Spinal cord (tissue), 10 donors: ENCODE data around the gene GLE1. TPM values are rescaled to one million over a fixed set of nuclear protein-coding genes. Genes with fewer than 3 reads are reported as not detected.

Source experiments
- DNase-seq, 6 donors: peaks; one replicate each; pipeline versions ENCODE4 v3.0.0 to v3.0.0-alpha.2; 2013 to 2015; ENCODE audit warnings: low spot score in 6 of 6, low read depth in 4 of 6
- H3K27ac ChIP-seq: one replicate; pipeline ENCODE4 v1.5.1; 2013; ENCODE audit warnings: low read depth, low read length, control low read depth
- H3K27me3 ChIP-seq: one replicate; pipeline ENCODE4 v1.6.1; 2013; ENCODE audit warnings: low read length; ENCODE audit not compliant: control insufficient read depth, insufficient read depth
- H3K36me3 ChIP-seq: one replicate; pipeline ENCODE4 v1.6.1; 2013; ENCODE audit warnings: low read length; ENCODE audit not compliant: control insufficient read depth, insufficient read depth
- H3K4me1 ChIP-seq: one replicate; pipeline ENCODE4 v1.6.1; 2013; ENCODE audit warnings: low read length; ENCODE audit not compliant: control insufficient read depth, insufficient read depth
- H3K4me3 ChIP-seq: one replicate; pipeline ENCODE4 v1.5.1; 2013; ENCODE audit warnings: low read depth, low read length, control low read depth
- H3K9me3 ChIP-seq: one replicate; pipeline ENCODE4 v1.6.1; 2013; ENCODE audit warnings: low read length; ENCODE audit not compliant: control insufficient read depth, insufficient read depth
- WGBS: methylation state at CpG from one replicate; pipeline ENCODE4 v1.1.5; 2013; ENCODE audit warnings: missing lambda C conversion rate; ENCODE audit not compliant: insufficient coverage; 5-methylcytosine and 5-hydroxymethylcytosine counted together
- long read RNA-seq, 4 donors: transcript quantifications; one replicate each; lab custom pipeline, GENCODE V29; 2026
- polyA plus RNA-seq, 2 donors: library from polyadenylated mRNA; unstranded; fragments of 120-200 nt; gene quantifications; one replicate each; pipeline ENCODE4 v1.2.1, GENCODE V29; 2013; ENCODE audit not compliant: insufficient read length in 2 of 2
- total RNA-seq, 2 donors: library from RNA; depleted of rRNA in 1 of 2; stranded (reverse); fragments of 120-200 nt in 1 of 2; fragments of >200 nt in 1 of 2; gene quantifications; one replicate each; pipeline versions ENCODE4 v1.2.3 to v1.2.4, GENCODE V29; 2013 to 2014
- donor health status: healthy.

GLE1 gene, protein sequence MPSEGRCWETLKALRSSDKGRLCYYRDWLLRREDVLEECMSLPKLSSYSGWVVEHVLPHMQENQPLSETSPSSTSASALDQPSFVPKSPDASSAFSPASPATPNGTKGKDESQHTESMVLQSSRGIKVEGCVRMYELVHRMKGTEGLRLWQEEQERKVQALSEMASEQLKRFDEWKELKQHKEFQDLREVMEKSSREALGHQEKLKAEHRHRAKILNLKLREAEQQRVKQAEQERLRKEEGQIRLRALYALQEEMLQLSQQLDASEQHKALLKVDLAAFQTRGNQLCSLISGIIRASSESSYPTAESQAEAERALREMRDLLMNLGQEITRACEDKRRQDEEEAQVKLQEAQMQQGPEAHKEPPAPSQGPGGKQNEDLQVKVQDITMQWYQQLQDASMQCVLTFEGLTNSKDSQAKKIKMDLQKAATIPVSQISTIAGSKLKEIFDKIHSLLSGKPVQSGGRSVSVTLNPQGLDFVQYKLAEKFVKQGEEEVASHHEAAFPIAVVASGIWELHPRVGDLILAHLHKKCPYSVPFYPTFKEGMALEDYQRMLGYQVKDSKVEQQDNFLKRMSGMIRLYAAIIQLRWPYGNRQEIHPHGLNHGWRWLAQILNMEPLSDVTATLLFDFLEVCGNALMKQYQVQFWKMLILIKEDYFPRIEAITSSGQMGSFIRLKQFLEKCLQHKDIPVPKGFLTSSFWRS
- total RNA-seq (10 to 100 TPM; 14.8 to 27.8 TPM), polyA plus RNA-seq (10 to 100 TPM; 20.8 to 21.1 TPM)
- long read RNA-seq, donor 1, partial matches to known transcripts = 0 of 1 reads
- long read RNA-seq, donor 1, other reads (novel, unspliced or antisense) = 0 of 1 reads
- long read RNA-seq, donor 2, partial matches to known transcripts = 0 of 1 reads
- long read RNA-seq, donor 2, other reads (novel, unspliced or antisense) = 0 of 1 reads
- long read RNA-seq, donor 3, partial matches to known transcripts = 0 of 1 reads
- long read RNA-seq, donor 3, other reads (novel, unspliced or antisense) = 0 of 1 reads
- long read RNA-seq, donor 4, partial matches to known transcripts = 10 of 10 reads
- long read RNA-seq, donor 4, other reads (novel, unspliced or antisense) = 0 of 10 reads

DNA sequence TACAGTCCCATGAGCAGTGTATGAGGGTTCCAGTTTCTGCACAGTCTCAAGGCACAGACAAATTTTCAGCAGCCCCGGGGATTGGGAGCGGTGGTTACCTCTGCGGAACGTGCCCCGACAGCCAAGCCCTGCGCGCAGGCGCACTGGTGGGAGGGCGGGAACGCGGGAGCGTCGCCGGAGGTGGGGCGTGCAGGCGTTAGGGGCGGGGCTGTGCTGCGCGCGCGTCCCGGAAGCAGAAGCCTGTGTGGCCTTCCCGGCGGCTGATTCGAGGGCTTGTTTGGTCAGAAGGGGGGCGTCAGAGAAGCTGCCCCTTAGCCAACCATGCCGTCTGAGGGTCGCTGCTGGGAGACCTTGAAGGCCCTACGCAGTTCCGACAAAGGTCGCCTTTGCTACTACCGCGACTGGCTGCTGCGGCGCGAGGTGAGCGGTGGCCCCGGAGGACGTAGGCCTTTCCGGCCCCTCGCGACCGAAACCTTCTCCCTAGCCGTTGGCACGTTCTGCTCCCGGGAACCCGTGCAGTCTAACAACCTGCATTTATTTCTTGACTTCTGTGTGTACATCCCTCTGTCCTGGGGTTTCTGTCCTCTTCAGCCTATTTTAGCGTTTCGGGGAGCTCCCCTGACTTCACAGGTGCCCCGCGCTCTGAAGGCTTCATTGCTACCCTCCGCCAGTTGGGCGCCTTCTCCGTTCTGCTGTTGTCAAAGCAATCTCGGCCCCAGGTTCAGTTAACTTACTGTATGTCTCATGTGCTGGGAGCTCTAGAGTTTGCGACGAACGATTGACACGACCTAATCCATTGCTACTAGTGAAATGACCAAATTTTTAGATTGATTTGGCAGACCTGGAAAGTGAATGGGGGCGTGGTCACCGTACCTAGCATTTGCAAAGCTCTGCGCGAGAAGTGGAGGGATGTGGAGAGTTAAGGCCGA lies at the start of gene GLE1:
TSS of gene GLE1 (plus strand) at position 235 of the 929 bp plus-strand sequence. CDS start at position 322, 87 bp downstream.
- peak within 1 kb of the TSS; percentile 84 for H3K27ac ChIP-seq
- peaks cover 13% of the 10 kb centered on the region for H3K36me3 ChIP-seq
- DNase-seq = peak; percentile 85 to 98 (median 90)
- no peaks in the 10 kb centered on the region for H3K9me3 ChIP-seq
- WGBS = 0% methylated on average over 60 of the region's 64 CpGs
- peaks cover 16% of the 10 kb centered on the region for H3K4me1 ChIP-seq
- peak within 1 kb of the TSS; percentile 86 for H3K4me3 ChIP-seq
- no peaks in the 10 kb centered on the region for H3K27me3 ChIP-seq

DNA sequence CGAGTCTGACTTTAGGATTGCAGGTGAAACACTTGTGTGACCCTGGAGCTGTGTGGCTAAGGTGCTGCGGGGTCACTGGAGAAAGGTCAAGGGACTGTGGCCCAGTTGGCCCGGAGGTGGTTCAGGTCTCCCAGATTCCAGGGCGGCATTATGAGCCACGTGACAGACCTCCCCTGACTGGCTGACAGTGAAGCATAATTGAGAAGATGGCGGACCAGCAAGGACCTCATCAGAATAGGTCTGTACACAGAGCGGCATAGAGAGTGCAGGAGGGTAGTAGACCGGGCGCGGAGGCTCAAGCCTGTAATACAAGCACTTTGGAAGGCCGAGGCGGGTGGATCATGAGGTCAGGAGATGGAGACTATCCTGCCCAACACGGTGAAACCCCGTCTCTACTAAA lies 49.5 kb upstream of the GLE1 start:
- Histone ChIP-seq H3K36me3 (peaks cover 8% of the 10 kb centered on the region), H3K27ac (no peak overlapping the region), H3K4me3 (no peak overlapping the region), H3K27me3 (no peaks in the 10 kb centered on the region), H3K4me1 (peaks cover 16% of the 10 kb centered on the region), H3K9me3 (no peaks in the 10 kb centered on the region)
- DNase-seq = no peak
- WGBS = 90% methylated on average over 11 of the region's 14 CpGs

DNA sequence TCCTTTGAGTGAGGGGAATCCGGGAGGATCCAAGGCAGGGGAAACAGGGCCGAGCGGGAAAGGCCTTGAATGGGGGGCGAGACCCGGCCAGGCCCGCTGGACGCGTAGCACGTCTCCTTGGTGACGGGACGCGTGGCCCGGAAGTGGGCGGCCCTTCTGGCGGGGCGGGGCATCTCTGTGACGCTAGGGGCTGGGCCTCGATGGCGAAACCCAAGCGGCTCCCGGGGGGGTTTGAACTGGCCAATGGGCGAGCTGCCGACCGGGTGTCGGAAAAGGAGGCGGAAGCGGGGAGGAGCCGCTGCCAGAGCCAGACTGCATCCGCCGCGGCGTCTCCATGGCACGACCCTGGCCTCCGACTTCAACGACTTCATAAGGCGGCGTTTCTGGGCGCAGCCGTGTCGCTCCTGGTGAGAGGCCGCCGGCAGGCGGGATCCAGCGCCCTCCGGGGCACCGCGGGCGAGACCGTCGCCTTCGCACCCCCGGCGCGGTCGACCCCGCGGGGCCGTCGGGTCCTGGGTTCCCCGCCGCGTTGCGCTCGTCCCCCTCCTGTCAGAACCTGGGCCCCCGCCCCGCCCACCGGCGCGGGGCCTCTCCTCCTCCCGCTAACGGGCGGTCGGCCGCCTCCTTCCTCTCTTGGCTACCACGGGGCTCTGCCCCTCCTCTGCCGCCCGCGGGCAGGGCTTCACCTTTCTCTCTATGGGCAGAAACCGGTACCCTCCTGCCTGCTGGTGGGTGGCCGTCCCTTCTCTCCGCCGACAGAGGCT lies 48.5 kb upstream of the GLE1 start, which contains the start of gene ODF2:
TSS of gene ODF2 (plus strand) at position 158 of the 764 bp plus-strand sequence. CDS start at position 244, 86 bp downstream.
- WGBS = under 1% methylated on average over 82 of the region's 82 CpGs
- H3K4me1 ChIP-seq = peaks cover 16% of the 10 kb centered on the region
- H3K36me3 ChIP-seq = peaks cover 19% of the 10 kb centered on the region
- peak within 1 kb of the TSS; percentile 70 for H3K27ac ChIP-seq
- peak within 1 kb of the TSS; percentile 75 for H3K4me3 ChIP-seq
- no peaks in the 10 kb centered on the region for H3K27me3 ChIP-seq
- peak; percentile 90 to 99 (median 96) for DNase-seq
- H3K9me3 ChIP-seq = no peaks in the 10 kb centered on the region

DNA sequence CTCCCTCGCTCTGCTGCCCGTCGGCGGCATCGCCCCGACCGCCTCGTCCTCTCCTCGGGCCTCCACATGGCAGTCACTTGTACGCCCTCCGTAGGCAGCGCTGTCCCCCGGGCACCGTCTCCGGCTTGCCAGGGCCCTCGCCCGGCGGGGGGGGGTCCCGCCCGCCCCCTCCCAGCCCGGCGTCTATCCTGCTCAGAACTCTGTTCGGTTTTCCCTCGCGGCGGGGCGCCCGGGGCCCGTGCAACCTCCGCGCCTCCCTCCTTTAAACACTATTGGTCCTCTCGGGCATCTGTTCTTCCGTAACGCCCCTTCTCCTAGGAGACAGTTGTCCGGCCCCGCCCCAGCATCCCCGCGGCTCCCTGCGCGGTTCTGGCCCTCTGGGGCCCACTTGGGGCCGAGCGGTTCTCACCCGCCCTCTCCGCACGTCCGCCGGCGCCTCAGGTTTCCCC lies 47.9 kb upstream of the GLE1 start:
- peaks cover 23% of the 10 kb centered on the region for H3K36me3 ChIP-seq
- peak overlapping the region; percentile 75 for H3K4me3 ChIP-seq
- peaks cover 16% of the 10 kb centered on the region for H3K4me1 ChIP-seq
- under 1% methylated on average over 48 of the region's 48 CpGs for WGBS
- H3K9me3 ChIP-seq = no peaks in the 10 kb centered on the region
- peak in 4 of 6 donors; percentile 33 to 86 (median 58) for DNase-seq
- peak overlapping the region; percentile 67 for H3K27ac ChIP-seq
- H3K27me3 ChIP-seq = no peaks in the 10 kb centered on the region

DNA sequence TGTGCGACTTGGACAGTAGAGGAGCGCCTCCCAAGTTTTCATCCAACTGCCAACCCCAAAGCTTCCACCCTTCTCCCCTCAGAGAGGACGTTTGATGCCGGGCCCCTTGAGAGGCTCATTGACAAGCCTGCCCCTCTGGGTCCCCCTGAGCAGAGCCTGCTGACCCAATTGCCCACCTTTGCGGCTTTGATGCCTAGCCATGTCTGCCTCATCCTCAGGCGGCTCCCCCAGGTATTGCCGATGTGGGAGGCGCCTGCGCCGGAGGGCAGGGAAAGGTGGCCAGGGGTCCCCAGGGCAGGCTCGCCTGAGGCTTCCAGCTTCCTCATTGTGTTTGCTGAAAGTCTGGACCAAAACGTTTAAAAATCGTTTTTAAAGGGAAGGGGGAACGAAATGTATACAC lies 47.3 kb upstream of the GLE1 start:
- Histone ChIP-seq H3K36me3 (peaks cover 26% of the 10 kb centered on the region), H3K4me1 (peaks cover 16% of the 10 kb centered on the region), H3K9me3 (no peaks in the 10 kb centered on the region), H3K27me3 (no peaks in the 10 kb centered on the region), H3K27ac (no peak overlapping the region), H3K4me3 (peak overlapping the region; percentile 75)
- WGBS = 24% methylated on average over 10 of the region's 14 CpGs
- no peak for DNase-seq

DNA sequence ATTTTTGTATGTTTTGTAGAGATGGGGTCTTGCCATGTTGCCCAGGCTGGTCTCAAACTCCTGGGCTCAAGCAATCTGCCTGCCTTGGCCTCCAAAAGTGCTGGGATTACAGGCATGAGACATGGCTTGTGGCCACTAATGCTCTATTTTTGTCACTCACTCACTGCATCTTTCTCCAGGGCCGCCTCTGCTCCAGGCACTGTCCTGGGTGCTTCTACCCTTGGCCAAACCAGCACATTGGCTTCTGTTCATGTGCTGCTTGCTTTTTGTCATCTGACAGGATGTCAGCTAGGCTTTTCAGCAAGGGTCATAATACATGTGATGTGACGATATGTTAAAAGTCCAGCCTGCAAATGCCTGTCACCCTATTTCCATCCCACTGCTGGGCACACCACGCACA lies 45.5 kb upstream of the GLE1 start:
- Histone ChIP-seq H3K27me3 (no peaks in the 10 kb centered on the region), H3K27ac (no peak overlapping the region), H3K36me3 (peaks cover 41% of the 10 kb centered on the region), H3K9me3 (no peaks in the 10 kb centered on the region), H3K4me3 (no peak overlapping the region), H3K4me1 (peaks cover 16% of the 10 kb centered on the region)
- 90% methylated on average over 2 of the region's 3 CpGs for WGBS
- no peak for DNase-seq

DNA sequence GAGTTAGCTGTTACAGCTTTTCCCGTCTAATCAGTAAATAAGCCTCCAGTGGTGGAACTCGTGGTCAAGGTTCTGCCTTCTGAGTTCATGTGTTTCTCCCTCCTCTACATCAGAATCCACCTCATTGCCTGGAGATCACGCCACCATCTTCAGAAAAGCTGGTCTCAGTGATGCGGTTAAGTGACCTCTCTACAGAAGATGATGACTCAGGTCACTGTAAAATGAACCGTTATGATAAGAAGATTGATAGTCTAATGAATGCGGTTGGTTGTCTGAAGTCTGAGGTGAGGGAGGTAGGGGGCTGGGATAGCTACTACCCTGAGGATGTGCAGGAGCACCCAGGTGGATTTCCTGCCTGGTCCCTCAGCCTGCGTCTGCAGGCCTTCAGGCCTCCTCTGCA lies 35.4 kb upstream of the GLE1 start:
- no peak for DNase-seq
- Histone ChIP-seq H3K9me3 (no peaks in the 10 kb centered on the region), H3K4me1 (no peaks in the 10 kb centered on the region), H3K4me3 (no peak overlapping the region), H3K27ac (no peak overlapping the region), H3K27me3 (no peaks in the 10 kb centered on the region), H3K36me3 (peaks cover 57% of the 10 kb centered on the region)
- 92% methylated on average over 6 of the region's 7 CpGs for WGBS

DNA sequence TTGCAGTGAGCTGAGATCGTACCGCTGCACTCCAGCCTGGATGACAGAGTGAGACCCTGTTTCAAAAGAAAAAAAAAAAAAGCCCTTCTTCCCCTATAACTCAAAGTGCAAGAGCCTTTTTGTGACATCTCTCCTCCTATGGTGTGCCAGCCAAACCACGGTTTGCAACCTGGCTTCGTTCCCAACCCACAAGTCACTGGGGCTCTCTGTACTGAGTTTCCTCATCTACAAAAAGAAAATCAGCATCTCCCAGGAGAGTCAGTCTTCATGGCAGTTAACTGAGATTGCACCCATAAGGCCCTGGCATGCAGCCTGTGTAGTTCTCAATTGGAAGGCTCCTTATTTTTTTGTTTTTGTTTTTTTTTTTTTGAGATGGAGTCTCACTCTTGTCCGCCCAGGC lies 34.0 kb upstream of the GLE1 start:
- peak in 3 of 6 donors; percentile 28 to 80 (median 48) for DNase-seq
- Histone ChIP-seq H3K27me3 (no peaks in the 10 kb centered on the region), H3K9me3 (no peaks in the 10 kb centered on the region), H3K4me3 (no peak overlapping the region), H3K27ac (no peak overlapping the region), H3K4me1 (no peaks in the 10 kb centered on the region), H3K36me3 (peaks cover 55% of the 10 kb centered on the region)
- WGBS = 48% methylated on average over 3 of the region's 5 CpGs
